ENCODE results near the gene MRPL20.
"Not testable (repeated sequence)": the region's sequence is repeated elsewhere in the genome, so short reads cannot be mapped to it uniquely, and the experiment has no call there.

Gene MRPL20

DNA sequence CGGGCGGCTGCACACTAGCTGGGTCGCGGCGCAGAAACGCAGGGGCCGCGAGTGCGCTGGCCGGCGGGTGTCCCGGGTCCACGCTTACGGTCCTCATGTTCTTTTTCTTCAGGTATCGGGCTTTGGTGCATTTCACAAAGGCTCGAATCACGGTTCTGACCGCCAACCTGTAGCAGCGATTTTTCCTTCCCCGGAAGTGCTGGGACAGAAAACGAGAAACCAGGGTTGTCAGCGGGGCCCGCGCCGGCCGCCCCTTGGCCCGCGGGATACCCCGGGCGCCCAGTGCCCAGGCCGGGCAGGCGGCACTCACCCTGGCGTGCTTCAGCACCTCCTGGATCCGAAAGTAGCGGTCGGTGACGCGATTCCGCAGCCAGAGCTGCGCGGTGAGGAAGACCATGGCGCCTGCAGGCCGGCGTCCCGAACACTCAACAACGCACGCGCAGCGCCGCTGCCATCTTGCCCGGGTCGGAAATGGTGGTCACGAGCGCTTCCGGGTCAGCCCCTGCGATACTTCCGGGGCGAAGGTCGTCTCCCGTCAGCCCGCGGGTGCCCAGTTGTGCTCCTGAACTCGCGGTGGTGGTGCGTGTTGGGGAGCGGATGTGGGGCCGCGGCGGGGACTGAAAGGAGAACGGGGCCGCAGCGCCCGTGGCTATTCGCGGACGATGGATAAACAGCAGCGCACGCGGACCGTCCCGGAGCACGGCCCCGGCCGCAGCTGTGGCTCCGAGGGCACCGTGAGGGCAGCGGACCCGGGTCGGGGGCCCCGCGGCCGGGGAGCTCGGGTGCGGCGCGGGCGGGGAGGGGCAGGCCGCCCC lies at the start of gene MRPL20:
Gene MRPL20 (minus strand): TSS at position 473 of the 815 bp plus-strand sequence. CDS start 76 bp downstream, at position 397.
- DNase-seq (ENCODE audit: low read depth): peak; percentile 87

DNA sequence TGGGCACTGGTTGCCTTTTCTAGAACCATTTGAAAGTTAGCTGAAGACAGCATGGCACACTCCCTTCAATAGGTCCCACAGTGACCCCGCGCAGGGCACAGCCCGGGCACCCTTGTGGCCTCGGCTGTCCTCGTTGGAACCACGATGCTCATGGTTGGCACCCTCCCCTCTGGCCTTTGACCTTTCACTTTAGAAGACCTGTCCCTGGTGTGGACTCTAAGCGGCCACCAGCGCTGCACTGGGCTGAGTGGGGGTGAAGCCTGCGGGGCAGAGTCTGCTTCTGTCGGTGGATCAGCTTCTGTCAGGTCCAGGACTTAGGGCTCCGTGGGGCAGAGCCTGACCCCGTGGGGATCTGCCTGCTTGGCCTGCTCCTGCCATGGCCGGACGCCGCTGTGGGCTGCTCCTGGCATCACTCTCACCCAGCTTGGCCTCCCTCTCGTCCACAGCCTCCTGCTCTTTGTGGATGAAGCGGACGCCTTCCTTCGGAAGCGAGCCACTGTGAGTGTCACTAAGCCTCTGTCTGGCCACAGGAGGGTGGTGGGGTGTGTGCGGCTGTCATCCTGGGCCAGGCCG lies 49.7 kb upstream of the MRPL20 start:
- DNase-seq (ENCODE audit: low read depth): not testable (repeated sequence)

DNA sequence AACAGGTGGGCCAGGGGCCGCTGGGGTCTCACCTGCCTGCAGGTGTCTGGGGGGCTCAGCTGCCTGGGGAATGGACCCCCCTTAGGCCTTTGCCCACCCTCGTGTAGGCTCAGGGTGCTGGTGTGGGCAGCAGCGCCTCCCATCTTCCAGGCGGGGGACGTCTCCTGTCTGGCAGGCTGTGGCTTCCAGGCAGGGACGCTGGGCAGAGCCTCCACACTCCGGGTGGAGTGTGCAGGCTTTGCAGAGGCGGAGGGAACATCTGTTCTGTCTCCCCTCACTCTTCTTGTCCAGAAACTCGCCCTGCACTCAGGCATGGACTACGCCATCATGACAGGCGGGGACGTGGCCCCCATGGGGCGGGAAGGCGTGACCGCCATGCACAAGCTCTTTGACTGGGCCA lies 48.8 kb upstream of the MRPL20 start:
- DNase-seq (ENCODE audit: low read depth): not testable (repeated sequence)

DNA sequence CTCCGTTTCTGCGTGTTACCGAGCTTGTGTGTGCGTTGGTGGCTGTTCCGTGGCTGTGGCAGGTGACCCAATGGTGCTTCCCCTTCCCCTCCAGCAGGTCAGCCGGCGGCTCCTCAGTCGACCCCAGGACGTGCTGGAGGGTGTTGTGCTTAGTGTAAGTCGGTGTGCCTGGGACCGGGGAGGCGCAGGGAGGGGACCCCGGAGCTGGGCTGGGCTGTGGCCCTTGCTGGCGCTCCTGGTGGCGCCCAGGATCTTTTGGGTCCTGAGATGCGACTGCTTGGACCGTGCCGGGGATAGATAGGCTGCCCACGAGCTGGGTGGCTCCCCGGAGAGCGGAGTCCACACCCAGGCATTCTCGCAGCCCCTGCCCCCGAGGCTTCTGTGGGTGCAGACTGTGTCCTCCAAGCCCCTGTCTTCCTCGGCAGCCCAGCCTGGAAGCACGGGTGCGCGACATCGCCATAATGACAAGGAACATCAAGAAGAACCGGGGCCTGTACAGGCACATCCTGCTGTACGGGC lies 48.3 kb upstream of the MRPL20 start:
- DNase-seq (ENCODE audit: low read depth): no peak

DNA sequence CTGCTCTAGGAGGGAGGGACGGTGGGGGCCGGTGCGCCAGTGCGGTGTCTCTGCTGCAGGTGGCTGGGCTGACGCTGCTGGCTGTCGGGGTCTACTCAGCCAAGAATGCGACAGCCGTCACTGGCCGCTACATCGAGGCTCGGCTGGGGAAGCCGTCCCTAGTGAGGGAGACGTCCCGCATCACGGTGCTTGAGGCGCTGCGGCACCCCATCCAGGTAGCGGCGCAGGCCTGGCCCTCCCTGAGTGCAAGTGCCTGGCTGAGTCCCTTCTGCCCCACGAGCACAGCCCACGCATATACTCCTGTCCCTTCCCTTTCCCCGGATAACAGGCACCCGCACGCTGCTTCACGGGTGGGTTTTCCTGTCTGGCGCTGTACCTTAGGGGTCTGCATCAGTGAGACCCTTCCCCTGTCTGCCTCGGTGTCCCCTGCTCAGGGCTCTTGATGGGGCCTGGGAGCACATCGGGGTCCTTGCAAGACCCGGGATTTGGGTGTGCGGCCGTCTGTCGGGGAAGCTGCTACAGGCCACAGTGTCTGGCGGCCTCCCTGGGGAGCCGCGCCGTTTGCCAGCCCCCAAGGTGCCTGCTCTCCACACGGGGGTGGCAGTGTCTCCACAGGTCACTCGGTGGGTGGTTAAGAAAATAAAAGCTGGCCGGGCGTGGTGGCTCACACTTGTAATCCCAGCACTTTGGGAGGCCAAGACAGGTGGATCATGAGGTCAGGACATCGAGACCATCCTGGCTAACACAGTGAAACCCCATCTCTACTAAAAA lies 47.4 kb upstream of the MRPL20 start:
- not testable (repeated sequence) for DNase-seq (ENCODE audit: low read depth)

DNA sequence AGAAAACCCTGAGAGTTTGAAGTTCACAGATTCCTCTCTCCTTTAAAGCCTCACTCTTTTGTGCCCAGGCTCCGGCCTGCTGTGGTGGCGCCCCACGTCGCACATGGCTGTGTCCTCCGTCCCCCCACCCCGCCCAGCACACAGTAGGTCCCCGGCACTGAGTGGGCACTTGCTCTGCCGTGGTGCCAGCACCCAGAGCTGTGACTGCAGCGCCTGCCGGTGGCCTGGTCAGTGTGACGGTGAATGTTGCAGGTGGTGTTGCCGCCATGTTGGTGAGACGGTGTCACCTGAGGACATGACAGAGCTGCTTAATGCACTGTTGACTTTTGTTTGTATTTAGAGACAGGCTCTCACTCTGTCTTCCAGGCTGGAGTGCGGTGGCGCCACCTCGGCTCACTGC lies 45.8 kb upstream of the MRPL20 start:
- DNase-seq (ENCODE audit: low read depth): no peak

DNA sequence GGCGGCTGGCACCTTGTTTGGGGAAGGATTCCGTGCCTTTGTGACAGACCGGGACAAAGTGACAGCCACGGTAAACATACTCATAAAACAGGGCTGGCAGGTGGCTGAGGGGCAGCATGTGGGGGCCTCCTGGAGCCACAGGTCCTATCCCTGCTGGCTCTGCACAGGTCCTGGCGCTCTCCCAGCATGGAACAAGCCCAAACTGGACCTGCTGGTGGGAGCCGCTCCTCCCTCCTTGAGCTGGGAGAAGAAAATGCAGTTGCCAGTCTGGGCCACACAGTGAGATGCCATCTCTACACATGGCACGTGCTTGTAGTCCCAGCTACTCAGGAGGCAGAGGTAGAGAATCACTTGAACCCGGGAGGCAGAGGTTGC lies 45.3 kb upstream of the MRPL20 start:
- DNase-seq (ENCODE audit: low read depth): not testable (repeated sequence)

DNA sequence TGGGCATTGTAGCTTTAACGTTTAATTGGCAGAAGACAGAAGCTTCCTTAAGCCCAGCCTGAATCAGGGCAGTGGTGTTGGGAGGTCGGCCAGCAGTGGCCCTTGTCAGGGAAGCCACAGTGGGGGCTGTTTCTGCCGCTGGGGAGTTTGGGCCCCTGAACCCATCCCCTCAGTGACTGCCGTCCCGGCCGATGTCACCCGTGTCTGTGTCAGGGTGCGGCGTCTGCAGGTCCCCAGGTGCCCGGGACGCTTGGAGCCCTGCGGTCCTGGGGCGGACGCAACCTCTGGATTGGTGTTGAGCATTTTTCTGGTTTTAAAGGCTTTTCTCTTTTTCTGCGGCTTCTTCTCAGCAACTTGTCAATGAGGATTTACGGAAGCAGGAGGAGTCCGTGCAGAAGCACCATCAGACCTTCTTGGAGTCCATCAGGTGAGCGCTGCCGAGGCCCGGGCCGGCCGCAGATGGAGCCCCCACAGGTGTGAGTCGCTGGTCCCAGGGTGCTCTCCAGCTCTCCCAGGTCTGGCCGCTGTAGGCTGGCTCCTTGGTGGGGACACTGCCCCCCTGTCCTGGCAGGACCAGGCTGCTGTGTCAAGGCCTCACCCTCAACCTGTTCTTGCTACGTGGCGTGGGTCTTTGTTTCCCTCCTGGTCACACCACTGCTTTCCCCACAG lies 44.7 kb upstream of the MRPL20 start:
- DNase-seq (ENCODE audit: low read depth): no peak

DNA sequence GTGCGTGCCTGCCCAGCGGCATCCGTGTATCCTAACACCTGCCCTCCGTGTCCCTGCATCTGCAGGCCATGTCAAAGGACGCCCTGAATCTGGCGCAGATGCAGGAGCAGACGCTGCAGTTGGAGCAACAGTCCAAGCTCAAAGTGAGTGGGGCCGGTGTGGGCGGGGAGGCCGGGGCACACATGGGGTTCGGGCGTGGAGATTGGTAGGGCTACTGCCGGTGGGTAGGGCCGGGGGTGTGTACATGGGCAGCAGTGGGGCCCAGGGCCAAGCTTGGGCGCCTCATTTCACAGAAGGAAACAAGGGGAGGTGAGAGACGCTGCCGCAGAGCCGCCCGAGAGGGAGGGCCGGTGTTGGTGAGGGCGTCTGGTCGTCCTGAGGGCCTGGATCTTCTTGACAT lies 43.5 kb upstream of the MRPL20 start:
- not testable (repeated sequence) for DNase-seq (ENCODE audit: low read depth)

DNA sequence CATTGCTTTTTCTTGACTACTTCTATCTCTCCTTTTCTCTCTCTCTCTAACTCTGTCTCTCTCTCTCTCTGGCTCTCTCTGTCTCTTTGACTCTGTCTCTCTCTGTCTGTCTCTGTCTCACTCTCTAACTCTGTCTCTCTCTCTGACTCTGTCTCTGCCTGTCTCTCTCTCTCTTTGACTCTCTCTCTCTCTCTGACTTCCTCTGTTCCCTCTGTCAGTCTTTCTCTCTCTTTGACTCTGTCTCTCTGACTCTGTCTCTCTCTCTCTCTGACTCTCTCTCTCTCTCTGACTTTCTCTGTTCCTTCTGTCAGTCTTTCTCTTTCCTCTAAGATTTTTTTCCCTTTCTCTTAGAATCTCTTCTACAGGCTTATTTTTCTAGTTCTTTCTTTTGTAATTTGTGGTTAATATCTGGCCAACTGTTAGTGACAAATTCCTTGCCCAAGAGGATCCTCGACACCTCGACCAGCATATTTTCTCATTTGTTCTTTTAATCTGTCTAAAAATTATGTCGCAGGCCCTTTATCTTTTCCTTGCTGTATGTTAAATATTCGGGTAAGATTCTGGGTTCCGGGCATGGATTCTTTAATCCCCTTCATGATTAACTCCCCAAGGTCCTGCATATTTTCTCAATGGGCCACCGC lies 42.1 kb upstream of the MRPL20 start, which contains the start of gene ATAD3C:
Gene ATAD3C (plus strand): TSS at position 591 of the 641 bp plus-strand sequence. CDS start 995 bp downstream, outside the sequence.
- no peak for DNase-seq (ENCODE audit: low read depth)

DNA sequence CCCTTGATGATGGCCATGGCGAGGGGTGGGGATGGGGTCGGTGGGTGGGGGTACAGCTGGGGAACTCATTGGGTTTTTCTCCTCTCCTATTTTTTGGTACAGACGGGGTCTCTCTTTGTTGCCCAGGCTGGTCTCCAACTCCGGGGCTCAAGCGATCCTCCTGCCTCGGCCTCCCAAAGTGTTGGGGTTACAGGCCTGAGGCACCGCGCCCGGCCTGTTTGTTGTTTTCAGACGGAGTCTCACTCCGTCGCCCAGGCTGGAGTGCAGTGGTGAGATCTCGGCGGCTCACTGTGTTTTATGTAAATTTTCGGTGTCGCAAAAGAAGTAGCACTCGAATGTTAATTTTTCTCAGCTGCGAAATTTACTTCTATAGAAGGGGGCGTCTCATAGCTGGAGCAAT lies 39.5 kb upstream of the MRPL20 start:
- DNase-seq (ENCODE audit: low read depth): not testable (repeated sequence)

DNA sequence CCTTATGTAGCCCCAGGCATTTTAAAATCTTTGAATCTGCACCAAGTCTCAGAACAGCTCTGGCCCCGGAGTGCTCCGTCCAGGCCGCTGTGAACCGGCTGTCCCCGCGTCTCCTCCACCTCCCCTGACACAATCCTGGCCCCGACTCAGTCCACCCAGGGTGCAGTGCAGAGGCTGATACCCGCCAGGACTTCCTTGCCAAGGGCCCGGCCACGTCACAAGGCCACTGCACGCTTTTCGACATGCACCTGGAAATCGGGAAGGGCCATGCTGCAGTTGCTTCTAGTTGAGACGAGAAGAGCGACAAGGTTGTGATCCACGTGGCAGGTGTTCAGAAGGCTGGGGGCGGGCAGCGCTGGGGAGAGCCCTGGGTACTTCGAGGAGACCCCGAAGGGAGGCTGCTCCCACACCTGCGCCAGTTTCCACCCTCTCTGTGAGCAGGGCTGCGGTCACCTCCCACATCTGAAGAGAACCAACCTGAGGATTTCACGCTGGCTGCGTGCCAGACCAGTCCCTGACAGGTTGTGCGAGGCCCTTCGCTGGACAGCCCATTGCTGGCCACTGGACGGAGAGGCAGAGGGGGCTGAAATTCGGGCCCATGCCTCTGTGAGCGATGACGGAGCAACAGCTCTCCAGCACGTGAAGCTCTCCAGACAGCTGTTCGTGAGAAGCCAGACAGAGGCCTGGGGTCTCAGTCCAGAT lies 35.1 kb upstream of the MRPL20 start:
- DNase-seq (ENCODE audit: low read depth): no peak

DNA sequence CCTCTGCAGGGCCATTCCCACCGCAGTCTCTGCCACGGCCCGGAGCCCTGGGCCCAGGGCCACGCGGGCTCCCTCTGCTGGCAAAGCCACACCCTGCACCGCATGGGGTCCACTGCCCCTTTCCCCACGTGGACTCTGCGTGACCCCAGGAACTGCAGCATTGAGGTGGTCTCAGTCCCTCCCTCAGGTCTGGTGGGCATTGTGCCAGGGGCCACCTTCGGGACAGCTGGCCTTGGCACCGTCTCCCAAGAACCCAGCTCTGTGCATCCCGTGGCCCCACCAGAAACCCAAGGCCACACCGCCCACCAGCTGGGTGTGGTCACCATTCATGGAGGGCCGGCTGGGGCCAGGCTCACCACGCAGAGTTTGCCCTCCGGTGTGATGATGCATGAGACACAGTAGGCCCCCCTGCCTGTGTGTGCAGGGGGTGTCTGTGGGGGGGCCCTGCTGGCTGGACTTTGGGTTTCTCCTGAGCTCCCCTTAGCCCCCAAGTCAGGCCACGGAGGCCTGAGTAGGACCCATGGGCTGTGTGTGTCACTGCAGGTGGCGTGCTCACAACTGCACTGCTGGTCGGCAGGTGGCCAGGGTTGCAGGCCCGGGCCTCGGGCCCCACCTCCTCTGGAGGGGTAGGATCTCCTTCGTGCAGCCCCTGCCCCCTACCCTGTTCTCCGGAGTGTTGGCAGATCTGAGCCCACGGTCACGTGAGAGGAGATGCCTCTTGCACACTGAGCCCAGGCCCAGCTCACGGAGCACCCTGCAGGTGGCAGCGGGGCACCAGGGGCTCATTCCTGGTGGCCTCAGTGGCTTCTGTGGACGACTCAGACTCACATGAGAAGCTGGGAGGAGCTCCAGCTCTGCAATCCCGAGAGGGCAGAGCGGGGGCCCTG lies 34.2 kb upstream of the MRPL20 start:
- no peak for DNase-seq (ENCODE audit: low read depth)

DNA sequence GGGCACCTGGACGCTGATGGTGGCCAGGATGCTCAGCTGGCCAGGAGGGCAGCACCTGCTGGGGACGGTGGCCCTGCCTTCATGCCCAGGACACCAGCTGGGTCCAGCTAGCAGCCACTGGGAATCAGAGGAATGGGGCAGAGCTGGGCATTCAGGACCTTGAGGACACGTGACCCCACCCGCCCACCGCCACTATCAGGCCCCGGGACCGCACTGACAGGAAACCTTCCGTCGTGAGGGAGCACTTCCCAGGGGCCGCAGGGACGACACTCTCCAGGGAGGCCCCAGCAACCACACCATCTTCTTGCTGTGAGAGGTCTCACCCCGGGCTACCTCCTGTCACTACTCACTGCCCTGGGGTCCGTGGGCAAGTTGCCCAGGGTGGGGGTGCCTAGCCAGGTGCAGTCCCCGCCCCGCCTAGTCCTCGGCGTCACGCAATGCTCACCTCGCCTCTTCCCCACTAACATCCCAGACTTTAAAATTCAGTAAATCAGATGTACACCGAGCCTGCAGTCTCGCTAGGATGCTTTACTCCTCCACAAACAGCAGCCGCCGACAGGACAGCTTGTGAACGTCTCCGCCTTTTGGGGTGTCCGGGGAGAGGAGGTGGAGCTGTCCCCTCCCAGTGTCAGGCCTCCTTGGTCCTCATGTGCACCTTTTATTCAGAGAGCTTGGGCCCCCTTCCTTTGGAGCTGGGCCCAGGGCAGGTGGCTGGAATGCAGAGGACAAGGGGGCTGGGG lies 33.3 kb upstream of the MRPL20 start:
- no peak for DNase-seq (ENCODE audit: low read depth)

DNA sequence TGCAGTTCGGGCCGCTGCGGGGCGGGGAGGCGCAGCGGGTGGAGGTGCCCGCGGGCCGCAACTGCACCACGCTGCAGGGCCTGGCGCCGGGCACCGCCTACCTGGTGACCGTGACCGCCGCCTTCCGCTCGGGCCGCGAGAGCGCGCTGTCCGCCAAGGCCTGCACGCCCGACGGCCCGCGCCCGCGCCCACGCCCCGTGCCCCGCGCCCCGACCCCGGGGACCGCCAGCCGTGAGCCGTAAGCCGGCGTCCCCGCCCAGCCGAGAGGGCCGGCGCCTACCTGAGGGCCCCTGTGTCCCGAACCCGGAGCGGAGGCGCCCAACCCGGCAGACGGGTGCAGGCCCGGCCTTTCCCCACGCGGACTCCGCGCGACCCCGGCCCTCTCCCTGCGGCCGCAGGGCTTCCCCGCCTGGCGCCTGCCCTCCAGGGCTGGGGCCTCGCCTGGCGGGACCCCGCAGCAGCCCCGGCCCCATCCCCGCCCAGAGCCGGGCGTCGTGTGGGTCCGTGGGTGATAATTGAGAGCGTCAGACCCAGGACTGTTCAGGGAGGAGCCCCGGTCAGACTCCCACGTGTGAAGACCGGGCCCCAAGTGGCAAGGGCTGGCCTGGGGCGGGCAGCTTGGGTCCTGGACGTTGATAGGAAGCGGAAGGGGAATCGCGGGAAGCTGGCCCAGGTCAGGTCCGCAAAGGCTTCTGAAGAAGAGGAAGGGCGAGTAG lies 32.6 kb upstream of the MRPL20 start:
- no peak for DNase-seq (ENCODE audit: low read depth)

DNA sequence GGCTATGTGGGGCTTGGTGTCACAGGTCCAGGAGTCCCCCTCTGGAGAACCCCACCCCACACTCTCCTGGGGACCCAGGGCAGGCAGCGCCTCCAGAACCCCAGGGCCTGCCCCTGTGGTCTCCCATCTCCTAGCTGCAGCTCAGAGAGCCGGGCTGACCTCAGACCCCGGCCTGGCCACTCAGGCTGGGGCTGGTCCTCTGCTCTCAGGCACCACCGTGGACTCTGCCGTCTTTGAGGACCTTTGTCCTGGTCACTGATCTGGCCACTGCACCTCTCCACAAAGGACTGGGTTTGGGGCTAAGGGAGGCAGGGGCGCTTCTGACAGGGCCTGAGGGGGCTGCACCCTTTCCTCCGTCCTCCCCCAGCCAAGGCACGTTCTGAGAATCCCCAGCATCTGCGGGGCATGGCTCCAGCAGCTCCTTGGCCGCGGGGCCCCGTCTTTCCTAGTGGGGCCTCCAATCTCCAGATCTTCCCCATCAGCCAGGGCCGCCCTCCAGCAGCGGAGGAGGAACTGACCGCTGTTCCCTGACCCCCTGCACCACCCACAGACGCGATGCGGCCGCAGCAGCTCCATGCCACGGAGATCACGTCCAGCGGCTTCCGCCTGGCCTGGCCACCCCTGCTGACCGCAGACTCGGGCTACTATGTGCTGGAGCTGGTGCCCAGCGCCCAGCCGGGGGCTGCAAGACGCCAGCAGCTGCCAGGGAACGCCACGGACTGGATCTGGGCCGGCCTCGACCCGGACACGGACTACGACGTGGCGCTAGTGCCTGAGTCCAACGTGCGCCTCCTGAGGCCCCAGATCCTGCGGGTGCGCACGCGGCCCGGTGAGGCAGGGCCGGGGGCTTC lies 31.7 kb upstream of the MRPL20 start:
- DNase-seq (ENCODE audit: low read depth): no peak

DNA sequence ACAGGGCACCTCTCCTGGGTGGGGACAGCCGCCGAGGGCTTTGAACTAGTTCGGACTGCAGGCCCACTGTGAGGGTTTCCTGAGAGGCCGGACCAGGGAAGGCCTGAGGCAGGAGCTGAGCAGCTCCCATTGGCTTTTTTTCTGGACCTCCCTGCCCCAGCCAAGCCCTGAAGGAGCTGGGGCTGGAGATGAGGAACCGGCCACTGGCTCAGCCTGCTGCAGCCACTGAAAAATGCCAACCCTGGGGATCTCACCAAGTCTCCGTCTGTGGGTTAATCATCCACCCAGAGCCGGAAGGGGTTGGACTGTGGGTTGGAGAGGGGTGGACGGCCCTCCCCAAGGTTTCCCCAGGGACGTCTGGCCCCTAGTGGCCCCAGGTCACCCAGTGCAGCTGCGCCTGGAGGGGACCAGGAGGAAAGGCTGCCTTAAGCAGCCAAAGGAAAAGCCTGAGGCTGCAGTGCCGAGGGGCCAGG lies 30.8 kb upstream of the MRPL20 start:
- DNase-seq (ENCODE audit: low read depth): no peak

Data from fibroblast of gingiva (primary cell).